IPS-11a (cell line): ENCODE measurements around the gene DONSON.
A peak's percentile ranks its signal among the peaks of the same experiment; 100 is the strongest.

Experiments used
- H3K4me3 ChIP-seq: one replicate; pipeline ENCODE4 v1.5.1; 2013; ENCODE audit warnings: low read depth, low read length, control low read depth

DONSON gene

GRCh38 chr21:33566514-33566913, 22.0 kb downstream of the DONSON start:
- no peak overlapping the region for H3K4me3 ChIP-seq

DNA sequence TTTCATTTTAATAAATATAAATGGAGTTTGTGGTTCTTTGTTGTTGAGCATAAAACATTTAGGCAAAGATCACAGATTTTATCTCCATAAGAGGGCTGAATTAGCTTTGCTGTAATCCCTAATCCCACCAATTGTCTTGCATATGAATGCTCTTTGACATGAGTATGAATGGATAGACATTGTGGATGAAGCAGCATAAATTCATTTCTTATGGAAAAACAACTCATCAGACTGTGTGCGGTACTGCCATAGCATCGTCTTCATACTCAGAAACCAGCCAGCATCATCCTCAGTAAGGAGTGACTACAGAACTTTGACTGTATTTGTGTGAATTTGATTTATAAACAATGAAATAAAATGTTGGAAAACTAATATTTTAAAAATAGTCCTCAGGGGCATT, 26.1 kb downstream of the DONSON start:
- H3K4me3 ChIP-seq: no peak overlapping the region

GRCh38 chr21:33561373-33561772, 27.1 kb downstream of the DONSON start:
- H3K4me3 ChIP-seq: no peak overlapping the region

- no peak overlapping the region for H3K4me3 ChIP-seq
Measured at GRCh38 chr21:33560965-33561364, 27.5 kb downstream of the DONSON start.

DNA sequence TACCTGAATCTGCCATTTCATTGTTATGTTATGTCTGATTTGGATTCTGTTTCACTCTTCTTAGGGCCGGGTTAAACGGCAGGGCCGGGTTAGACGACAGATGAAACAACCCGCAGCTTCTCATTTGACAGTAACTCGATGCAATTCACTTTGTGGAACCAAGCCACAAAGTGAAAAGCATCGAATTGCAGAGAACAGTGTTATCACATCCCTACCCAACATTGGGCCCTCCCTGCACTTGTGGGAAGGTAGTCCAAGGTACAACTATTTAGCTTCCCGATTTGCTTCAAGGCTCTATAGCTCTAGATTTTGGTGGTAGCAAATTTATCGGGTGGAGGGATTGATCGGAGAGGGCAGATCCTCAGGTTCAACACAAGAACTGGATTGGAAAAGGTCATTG, 28.7 kb downstream of the DONSON start:
- H3K4me3 ChIP-seq: no peak overlapping the region

DNA sequence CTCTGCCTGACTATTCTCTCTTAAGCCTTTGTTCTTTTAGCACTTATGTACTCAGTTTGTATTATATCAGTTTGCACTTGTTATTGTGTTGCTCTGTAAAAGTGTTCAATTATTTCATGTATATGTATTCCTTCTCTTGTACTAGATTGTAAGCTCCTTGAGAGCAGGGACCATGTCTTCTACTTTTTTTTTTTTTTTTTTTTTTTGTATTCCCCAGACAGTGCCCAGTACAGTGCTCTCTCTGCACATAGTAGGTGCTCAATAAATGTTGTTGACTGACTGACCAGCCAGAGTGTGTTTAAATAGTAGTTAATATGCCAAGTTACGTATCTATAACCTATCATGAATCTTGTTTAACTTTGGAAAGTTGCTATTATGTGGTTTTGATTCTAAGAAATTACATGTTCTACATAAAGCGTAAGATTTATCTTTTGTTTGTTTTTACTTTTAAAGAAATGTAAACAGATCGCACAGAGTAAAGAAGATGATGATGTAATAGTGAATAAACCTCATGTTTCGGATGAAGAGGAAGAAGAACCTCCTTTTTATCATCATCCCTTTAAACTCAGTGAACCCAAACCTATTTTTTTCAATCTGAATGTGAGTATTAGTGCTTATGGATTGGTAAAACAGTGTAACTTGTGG, 29.6 kb downstream of the DONSON start:
- no peak overlapping the region for H3K4me3 ChIP-seq

DNA sequence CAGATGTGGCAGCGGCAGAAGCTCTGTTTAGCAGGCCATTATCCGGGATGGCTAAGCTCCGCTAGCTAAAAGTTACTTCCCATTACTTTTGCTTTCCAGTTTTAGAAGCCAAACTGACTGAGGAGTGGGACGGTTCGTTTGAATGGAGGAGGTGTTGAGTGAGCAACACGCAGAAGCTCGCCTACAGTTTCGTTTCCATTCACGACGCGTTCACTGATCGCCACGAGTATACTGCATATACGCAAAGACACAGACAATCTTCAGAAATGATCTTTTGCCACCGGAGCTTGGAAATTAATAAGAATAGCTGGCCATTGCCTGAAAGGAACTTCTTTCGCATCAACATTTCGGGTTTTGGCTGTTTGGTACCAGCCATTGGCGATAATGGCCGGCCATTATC, 31.0 kb downstream of the DONSON start:
- H3K4me3 ChIP-seq: no peak overlapping the region

DNA sequence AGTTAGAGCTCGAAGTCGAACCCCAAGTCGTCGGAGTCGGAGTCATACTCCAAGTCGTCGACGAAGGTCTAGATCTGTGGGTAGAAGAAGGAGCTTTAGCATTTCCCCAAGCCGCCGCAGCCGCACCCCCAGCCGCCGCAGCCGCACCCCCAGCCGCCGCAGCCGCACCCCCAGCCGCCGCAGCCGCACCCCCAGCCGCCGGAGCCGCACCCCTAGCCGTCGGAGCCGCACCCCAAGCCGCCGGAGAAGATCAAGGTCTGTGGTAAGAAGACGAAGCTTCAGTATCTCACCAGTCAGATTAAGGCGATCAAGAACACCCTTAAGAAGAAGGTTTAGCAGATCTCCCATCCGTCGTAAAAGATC, 33.5 kb downstream of the DONSON start:
- H3K4me3 ChIP-seq: no peak overlapping the region

DNA sequence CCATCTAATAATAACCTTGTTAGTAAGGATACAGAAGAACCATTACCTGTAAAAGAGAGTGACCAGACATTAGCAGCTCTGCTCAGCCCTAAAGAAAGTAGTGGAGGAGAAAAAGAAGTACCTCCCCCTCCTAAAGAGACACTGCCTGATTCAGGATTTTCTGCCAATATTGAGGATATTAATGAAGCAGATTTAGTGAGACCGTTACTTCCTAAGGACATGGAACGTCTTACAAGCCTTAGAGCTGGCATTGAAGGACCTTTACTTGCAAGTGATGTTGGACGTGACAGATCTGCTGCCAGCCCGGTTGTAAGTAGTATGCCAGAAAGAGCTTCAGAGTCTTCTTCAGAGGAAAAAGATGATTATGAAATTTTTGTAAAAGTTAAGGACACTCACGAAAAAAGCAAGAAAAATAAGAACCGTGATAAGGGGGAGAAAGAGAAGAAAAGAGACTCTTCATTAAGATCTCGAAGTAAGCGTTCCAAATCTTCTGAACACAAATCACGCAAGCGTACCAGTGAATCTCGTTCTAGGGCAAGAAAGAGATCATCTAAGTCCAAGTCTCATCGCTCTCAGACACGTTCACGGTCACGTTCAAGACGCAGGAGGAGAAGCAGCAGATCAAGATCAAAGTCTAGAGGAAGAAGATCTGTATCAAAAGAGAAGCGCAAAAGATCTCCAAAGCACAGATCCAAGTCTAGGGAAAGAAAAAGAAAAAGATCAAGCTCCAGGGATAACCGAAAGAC, 34.1 kb downstream of the DONSON start:
- H3K4me3 ChIP-seq: no peak overlapping the region

DNA sequence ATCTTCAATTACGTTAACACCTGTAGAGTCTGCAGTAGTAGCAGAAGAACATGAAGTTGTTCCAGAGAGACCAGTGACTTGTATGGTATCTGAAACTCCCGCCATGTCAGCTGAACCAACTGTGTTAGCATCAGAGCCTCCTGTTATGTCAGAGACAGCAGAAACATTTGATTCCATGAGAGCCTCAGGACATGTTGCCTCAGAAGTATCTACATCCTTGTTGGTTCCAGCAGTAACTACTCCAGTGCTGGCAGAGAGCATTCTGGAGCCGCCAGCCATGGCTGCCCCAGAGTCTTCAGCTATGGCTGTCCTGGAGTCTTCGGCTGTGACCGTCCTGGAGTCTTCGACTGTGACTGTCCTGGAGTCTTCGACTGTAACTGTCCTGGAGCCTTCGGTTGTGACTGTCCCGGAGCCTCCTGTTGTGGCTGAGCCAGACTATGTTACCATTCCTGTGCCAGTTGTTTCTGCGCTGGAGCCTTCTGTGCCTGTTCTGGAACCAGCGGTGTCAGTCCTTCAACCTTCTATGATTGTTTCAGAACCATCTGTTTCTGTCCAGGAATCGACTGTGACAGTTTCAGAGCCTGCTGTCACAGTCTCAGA, 35.4 kb downstream of the DONSON start:
- H3K4me3 ChIP-seq: no peak overlapping the region

- H3K4me3 ChIP-seq: no peak overlapping the region
Measured at GRCh38 chr21:33552093-33552998, 36.1 kb downstream of the DONSON start.

DNA sequence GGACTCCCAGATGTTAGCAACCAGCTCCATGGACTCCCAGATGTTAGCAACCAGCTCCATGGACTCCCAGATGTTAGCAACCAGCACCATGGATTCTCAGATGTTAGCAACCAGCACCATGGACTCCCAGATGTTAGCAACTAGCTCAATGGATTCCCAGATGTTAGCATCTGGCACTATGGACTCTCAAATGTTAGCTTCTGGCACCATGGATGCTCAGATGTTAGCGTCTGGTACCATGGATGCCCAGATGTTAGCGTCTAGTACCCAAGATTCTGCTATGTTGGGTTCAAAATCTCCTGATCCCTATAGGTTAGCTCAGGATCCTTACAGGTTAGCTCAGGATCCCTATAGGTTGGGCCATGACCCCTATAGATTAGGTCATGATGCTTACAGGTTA, 36.8 kb downstream of the DONSON start:
- H3K4me3 ChIP-seq: no peak overlapping the region

GRCh38 chr21:33550772-33551660, 37.5 kb downstream of the DONSON start:
- no peak overlapping the region for H3K4me3 ChIP-seq

DNA sequence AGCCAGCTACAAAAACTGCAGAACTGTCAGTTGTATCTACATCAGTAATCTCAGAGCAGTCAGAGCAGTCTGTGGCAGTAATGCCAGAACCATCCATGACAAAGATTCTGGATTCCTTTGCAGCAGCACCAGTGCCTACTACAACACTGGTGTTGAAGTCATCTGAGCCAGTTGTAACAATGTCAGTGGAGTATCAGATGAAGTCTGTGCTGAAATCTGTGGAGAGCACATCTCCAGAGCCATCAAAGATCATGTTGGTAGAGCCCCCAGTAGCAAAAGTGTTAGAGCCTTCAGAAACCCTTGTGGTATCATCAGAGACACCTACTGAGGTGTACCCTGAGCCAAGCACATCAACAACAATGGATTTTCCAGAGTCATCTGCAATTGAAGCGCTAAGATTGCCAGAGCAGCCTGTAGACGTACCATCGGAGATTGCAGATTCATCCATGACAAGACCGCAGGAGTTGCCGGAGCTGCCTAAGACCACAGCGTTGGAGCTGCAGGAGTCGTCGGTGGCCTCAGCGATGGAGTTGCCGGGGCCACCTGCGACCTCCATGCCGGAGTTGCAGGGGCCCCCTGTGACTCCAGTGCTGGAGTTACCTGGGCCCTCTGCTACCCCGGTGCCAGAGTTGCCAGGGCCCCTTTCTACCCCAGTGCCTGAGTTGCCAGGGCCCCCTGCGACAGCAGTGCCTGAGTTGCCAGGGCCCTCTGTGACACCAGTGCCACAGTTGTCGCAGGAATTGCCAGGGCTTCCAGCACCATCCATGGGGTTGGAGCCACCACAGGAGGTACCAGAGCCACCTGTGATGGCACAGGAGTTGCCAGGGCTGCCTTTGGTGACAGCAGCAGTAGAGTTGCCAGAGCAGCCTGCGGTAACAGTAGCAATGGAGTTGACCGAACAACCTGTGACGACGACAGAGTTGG, 38.4 kb downstream of the DONSON start:
- H3K4me3 ChIP-seq: no peak overlapping the region

DNA sequence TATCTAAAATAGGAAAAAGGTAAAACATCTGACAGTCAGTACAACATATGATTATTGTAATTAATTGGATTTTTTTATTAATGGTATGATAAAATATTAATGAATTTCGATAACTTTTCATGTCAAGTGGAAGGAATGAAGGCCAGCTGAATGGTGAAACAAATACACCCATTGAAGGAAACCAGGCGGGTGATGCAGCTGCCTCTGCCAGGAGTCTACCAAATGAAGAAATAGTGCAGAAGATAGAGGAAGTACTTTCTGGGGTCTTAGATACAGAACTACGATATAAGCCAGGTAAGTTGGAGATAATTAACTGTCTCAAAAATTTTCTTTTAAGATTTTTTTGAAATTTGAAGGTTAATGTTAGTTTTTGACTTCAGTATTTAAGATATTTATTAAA, 42.4 kb downstream of the DONSON start:
- H3K4me3 ChIP-seq: no peak overlapping the region

GRCh38 chr21:33544451-33545195, 43.9 kb downstream of the DONSON start:
- H3K4me3 ChIP-seq: peak overlapping the region; percentile 92

- H3K4me3 ChIP-seq: peak overlapping the region; percentile 92
Measured at GRCh38 chr21:33543505-33544129, 44.9 kb downstream of the DONSON start.
